NOMO-1 treated with DMSO at 0.1 percent for 48 hours (cell line): ENCODE data around the gene TEX13D.

Experiments used
- DNase-seq: peaks from one replicate; lab custom pipeline; 2025; ENCODE audit not compliant: unreplicated experiment; lab: John Stamatoyannopoulos, UW

Gene TEX13D

GRCh38 chrX:124347242-124347641 is 14.8 kb downstream of the TEX13D start:
- no peak for DNase-seq

GRCh38 chrX:124348182-124348581 is 15.7 kb downstream of the TEX13D start:
- no peak for DNase-seq

GRCh38 chrX:124348885-124349453 is 16.5 kb downstream of the TEX13D start:
- no peak for DNase-seq

DNA sequence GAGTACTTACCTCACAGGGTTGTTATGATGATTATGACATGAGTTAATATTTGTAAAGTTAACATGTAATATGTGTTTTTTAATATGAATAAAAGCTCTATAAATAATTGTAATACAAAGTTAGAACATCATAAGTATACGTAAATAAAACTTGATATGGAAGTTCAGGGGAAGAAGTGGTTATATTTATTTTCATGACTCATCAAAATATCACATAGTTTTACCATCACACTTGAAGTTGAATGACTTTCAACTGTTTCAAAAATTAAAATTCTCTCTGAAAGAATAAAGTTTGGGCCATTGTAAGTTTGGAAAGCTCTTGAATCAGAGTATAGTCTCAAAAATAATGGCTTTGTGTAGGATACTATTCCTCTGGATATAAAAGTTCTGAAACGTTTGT is 22.2 kb downstream of the TEX13D start:
- DNase-seq = no peak

DNA sequence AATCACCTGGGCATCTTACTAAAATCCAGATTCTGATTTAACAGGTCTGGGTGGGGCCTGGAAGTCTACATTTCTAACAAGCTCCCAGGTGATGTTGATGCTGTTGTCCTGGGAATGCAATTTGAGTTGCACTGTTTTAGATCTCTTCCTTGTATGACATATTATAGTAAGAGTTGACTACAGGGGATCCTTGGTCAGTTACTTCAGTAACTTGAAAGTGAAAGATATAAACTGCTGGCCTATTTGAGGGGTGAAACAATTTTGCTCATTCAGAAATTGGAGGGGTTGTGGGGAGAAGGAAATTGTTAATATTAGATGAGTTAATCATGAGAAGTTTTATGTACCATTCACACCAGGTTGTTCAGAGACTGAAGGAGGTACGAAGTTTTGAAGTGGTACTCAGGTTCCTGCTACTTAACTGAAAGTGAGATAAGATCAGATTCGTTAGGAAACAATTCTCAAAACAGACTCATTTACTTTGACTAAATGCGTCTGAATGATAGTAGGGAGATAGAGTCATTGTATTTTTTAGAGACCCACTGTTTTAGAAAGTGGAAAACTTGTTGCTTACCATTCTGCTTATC is 26.4 kb downstream of the TEX13D start:
- DNase-seq = no peak

DNA sequence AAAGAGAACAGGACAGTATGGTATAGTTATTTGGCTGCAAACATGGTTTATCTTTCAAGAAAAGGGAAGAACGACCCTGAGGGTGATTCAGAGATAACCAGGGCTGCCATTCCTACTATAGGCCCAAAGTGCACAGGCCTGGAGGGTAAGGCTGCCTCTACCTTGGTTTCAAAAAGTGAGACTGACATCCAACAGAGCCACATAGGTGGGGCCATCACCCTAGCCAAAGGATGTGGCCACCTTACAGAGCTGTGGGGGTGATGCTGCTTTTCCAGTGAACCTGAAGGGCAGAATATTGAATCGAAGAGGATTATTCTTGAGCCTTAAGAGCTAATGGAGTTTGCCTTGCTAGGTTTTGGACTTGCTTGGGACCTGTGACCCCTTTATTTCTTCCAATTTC is 29.6 kb downstream of the TEX13D start:
- no peak for DNase-seq

DNA sequence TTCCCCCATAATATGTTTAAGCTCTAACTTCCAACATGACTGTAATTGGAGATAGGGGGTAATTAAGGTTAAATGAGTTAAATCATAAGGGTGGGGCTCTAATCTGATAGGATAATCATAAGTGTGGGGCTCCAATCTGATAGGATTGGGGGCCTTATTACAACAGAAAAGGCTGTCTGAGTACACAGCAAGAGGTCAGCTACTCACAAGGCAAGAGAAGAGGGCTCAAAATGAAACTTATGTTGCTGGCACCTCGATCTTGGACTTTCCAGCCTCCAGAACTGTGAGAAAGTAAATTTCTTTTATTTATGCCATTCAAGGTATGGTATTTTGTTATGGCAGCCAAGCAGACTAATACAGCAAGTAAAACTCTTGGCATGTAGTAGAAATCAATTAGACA is 30.3 kb downstream of the TEX13D start:
- no peak for DNase-seq

DNA sequence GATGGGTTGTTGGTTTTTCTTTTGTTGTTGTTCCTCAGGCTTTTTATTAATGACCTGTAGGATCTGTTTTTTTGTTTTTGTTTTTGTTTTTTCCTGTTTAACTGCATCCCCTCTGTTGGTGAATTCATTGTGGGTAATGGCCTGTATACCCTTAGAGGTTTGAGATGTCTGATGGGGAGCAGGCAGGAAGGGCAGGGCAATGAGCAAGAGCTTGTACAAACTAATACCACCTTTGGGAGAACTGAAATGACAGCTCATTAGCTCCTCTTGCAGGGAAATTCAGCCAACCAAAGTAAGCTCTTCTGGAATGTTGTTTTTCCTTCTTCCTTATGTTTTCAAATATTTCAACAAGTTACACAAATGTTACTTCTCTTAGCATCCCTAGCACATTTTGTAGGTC is 37.3 kb downstream of the TEX13D start:
- no peak for DNase-seq

DNA sequence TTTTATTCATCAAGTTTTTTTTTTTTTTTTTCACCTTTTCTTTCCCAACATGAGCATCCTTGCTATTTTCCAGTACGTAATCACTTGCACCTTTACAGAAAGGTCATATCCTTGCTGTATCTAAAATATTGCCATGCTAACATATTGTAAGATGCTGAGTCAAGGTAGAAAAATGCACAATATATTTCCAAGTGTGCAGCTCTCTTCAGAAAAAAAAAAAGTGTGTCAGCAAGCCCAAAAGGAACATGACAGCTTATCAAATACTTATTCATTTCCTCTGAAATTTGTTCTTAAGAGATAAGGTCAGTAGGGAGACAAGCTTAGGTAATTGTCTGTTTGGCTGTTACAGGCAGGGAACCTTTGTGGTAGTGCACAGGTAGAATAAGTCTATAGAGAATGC is 40.9 kb downstream of the TEX13D start:
- DNase-seq = no peak

GRCh38 chrX:124378643-124379042 is 46.2 kb downstream of the TEX13D start:
- no peak for DNase-seq

- no peak for DNase-seq
Observed at GRCh38 chrX:124383354-124383753, 50.9 kb downstream of the TEX13D start.

GRCh38 chrX:124386401-124386800 is 53.9 kb downstream of the TEX13D start:
- DNase-seq = no peak
